Transverse colon (tissue), 4 donors: ENCODE measurements around the gene ELF3. TPM values are rescaled to one million over a fixed set of nuclear protein-coding genes. Genes with fewer than 3 reads are reported as not detected.

Source experiments
- DNase-seq: peaks from one replicate; pipeline ENCODE4 v3.0.0-alpha.2; 2019
- H3K27ac ChIP-seq, 4 donors: fragments of 200-600 bp; sonication (generic); 2 replicates each; pipeline ENCODE4 v1.5.1; 2016 to 2018; ENCODE audit warnings: inconsistent platforms in 4 of 4
- H3K27me3 ChIP-seq: fragments of 200-600 bp; sonication (generic); 2 replicates; pipeline ENCODE4 v1.5.1; 2017; ENCODE audit warnings: inconsistent platforms
- H3K36me3 ChIP-seq, 4 donors: fragments of 200-600 bp; sonication (generic); 2 replicates each; pipeline ENCODE4 v1.5.1; 2017 to 2019; ENCODE audit warnings: inconsistent platforms in 4 of 4
- H3K4me1 ChIP-seq, 4 donors: fragments of 200-600 bp; sonication (generic); 2 replicates each; pipeline ENCODE4 v1.5.1; 2017 to 2020; ENCODE audit warnings: inconsistent platforms in 4 of 4
- H3K4me3 ChIP-seq, 4 donors: fragments of 200-600 bp; sonication (generic); 1 replicate in 1 of 4; 2 replicates in 3 of 4; pipeline versions ENCODE4 v1.5.1 to v1.6.1; 2017 to 2019; ENCODE audit warnings: inconsistent platforms in 4 of 4
- H3K9me3 ChIP-seq, 2 donors: fragments of 200-600 bp; sonication (generic); 2 replicates each; pipeline ENCODE4 v1.5.1; 2017 to 2019; ENCODE audit warnings: inconsistent platforms in 2 of 2
- EP300 ChIP-seq: sonication (generic); formaldehyde crosslinking; IDR thresholded peaks from one replicate; pipeline ENCODE4 v1.6.1; 2017; ENCODE audit warnings: antibody characterized with exemption, low read depth
- POLR2A ChIP-seq: fragments of 450-650 bp; IDR thresholded peaks from one replicate; pipeline ENCODE4 v1.6.1; 2016; ENCODE audit warnings: antibody characterized with exemption, mild to moderate bottlenecking, moderate library complexity
- POLR2AphosphoS5 ChIP-seq, 3 donors: sonication (generic); formaldehyde crosslinking; IDR thresholded peaks; one replicate each; pipeline ENCODE4 v1.6.1; 2016; ENCODE audit warnings: antibody characterized with exemption in 3 of 3
- WGBS, 2 donors: methylation state at CpG; one replicate each; pipeline ENCODE4 v1.1.5; 2018; ENCODE audit warnings: low coverage in 1 of 2; 5-methylcytosine and 5-hydroxymethylcytosine counted together
- in situ Hi-C, 4 donors: fragments of 200-750 bp; cut with MboI; loops; one replicate each; pipeline versions ENCODE4 v1.15.0 to v1.15.1; 2017; ENCODE audit warnings: low sequenced_read_pairs in 3 of 4, low pct_ligation_motif_present in 1 of 4, low pct_unique_long_range_greater_than_20kb in 1 of 4
- intact Hi-C: fragments of 100-400 bp; cut with DNase I; formaldehyde crosslinking; loops from one replicate; pipeline ENCODE4 v1.15.1; 2023; ENCODE audit warnings: low total_unique reads
- total RNA-seq, 4 donors: library from RNA; depleted of rRNA; stranded (reverse); fragments of >200 nt; gene quantifications; one replicate each; pipeline ENCODE4 v1.1.0, GENCODE V29; 2016
- TF ChIP-seq, protein P1 (sequence below), 5 experiments: fragments of 200-600 bp in 3 of 5; fragments of 450-650 bp in 2 of 5; sonication (generic) in 3 of 5; IDR thresholded peaks; 1 replicate in 2 of 5; 2 replicates in 3 of 5; pipeline ENCODE4 v1.5.1; 2016 to 2017; ENCODE audit warnings: antibody characterized with exemption in 5 of 5, inconsistent platforms in 3 of 5, mild to moderate bottlenecking in 2 of 5, moderate library complexity in 1 of 5

The ELF3 gene
- total RNA-seq, 4 donors from 2014 or later, result 581 to 1,486 (median 902) TPM

DNA sequence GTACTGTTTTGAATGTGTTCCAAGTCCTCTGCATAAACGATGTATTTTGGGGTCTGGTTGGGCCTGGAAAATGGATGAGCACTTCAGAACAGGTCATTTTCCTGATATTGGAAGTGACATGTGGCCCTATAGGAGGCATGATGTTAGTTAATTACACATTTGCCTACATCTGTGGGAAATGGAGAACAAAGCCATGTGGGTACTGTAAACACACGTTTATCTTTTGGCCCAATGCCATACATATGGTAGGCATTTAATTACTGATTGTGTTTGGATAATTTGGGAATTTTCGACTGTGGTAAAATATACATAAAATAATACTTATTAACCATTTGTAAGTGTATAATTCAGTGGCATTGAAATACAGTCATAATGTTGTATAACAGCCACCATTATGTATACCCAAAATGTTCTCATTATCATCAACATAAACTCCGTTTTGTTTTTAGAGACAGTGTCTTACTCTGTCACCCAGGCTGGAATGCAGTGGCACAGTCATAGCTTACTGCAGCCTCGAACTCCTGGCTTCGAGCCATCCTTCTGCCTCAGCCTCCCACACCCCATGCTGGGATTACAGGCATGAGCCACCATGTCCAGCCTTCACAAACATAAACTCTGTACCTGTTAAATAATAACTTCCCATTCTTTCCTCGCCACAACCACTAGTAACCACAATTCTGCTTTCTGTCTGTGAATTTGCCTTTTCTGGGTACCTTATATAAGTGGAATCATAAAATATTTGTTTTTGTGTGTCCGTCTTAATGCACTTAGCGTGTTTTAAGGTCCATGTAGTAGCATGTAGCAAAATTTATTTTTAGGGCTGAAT, 39.8 kb upstream of the ELF3 start:
- no peaks in the 10 kb centered on the region for H3K27me3 ChIP-seq
- H3K4me3 ChIP-seq, result no peak overlapping the region
- TF ChIP-seq POLR2AphosphoS5 (IDR thresholded peaks at IDR 0.05) (no peak), EP300 (no peak), POLR2A (no peak)
- TF ChIP-seq, protein P1, sequence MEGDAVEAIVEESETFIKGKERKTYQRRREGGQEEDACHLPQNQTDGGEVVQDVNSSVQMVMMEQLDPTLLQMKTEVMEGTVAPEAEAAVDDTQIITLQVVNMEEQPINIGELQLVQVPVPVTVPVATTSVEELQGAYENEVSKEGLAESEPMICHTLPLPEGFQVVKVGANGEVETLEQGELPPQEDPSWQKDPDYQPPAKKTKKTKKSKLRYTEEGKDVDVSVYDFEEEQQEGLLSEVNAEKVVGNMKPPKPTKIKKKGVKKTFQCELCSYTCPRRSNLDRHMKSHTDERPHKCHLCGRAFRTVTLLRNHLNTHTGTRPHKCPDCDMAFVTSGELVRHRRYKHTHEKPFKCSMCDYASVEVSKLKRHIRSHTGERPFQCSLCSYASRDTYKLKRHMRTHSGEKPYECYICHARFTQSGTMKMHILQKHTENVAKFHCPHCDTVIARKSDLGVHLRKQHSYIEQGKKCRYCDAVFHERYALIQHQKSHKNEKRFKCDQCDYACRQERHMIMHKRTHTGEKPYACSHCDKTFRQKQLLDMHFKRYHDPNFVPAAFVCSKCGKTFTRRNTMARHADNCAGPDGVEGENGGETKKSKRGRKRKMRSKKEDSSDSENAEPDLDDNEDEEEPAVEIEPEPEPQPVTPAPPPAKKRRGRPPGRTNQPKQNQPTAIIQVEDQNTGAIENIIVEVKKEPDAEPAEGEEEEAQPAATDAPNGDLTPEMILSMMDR (IDR thresholded peaks at IDR 0.05), result no peak
- intact Hi-C loops (loop anchor here (5.0 kb wide), 1 partner anchor 78 kb away; no protein-coding TSS in a partner anchor), in situ Hi-C loops (loop anchor here in 2 of 4 donors (5.0 to 10.0 kb wide), 2 partner anchors 76 to 78 kb away; no protein-coding TSS in a partner anchor)
- DNase-seq, result no peak
- H3K4me1 ChIP-seq, result peaks cover 0 to 6% (median 2%) of the 10 kb centered on the region in 4 donors
- H3K9me3 ChIP-seq, result no peaks in the 10 kb centered on the region
- 45 to 59% methylated on average over 7 to 9 of the region's 9 CpGs for WGBS, 2 donors
- no peak overlapping the region for H3K27ac ChIP-seq
- H3K36me3 ChIP-seq, result peaks cover 0 to 43% (median 9%) of the 10 kb centered on the region in 4 donors

DNA sequence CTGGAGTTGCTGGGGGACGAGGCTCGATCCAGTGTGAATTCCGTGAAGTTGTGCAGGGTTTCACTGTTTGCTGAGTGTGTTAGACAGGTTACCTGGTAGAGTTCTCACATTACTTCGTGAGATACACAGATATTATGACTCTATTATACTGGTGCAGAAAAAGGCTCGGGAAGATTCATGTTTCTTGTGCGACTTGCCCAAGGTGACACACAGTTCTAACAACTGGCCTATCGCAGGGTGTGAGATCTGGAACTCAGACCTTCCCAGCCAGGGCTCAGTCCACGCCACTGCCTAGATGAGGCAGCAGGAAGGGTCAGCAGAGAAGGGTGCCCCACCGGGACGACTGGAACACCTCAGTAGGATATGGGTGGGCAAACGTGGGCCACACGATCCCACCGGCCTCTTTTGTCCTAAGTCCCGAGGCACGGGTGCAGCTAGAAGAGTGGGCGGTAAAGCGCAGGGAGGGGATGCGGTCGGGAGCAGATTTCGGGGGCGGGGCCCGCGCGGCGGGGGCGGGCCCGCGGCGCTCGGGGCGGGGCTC, 28.2 kb upstream of the ELF3 start:
- in situ Hi-C loops (no loop called here), intact Hi-C loops (no loop called here)
- TF ChIP-seq POLR2AphosphoS5 (IDR thresholded peaks at IDR 0.05), result no peak
- no peak for TF ChIP-seq EP300
- no peak for TF ChIP-seq POLR2A
- TF ChIP-seq, protein P1 (IDR thresholded peaks at IDR 0.05), result no peak
- Histone ChIP-seq H3K4me1 (peaks cover 8 to 23% (median 17%) of the 10 kb centered on the region in 4 donors), H3K4me3 (peak overlapping the region; percentile 7 to 99 (median 90)), H3K9me3 (no peaks in the 10 kb centered on the region), H3K36me3 (no peaks in the 10 kb centered on the region), H3K27me3 (no peaks in the 10 kb centered on the region), H3K27ac (peak overlapping the region; percentile 98 to 99 (median 99))
- 8% methylated on average over 13 of the region's 31 CpGs; no CpG with 5 or more reads in 1 of the 2 donors for WGBS, 2 donors
- peak; percentile 85 for DNase-seq

DNA sequence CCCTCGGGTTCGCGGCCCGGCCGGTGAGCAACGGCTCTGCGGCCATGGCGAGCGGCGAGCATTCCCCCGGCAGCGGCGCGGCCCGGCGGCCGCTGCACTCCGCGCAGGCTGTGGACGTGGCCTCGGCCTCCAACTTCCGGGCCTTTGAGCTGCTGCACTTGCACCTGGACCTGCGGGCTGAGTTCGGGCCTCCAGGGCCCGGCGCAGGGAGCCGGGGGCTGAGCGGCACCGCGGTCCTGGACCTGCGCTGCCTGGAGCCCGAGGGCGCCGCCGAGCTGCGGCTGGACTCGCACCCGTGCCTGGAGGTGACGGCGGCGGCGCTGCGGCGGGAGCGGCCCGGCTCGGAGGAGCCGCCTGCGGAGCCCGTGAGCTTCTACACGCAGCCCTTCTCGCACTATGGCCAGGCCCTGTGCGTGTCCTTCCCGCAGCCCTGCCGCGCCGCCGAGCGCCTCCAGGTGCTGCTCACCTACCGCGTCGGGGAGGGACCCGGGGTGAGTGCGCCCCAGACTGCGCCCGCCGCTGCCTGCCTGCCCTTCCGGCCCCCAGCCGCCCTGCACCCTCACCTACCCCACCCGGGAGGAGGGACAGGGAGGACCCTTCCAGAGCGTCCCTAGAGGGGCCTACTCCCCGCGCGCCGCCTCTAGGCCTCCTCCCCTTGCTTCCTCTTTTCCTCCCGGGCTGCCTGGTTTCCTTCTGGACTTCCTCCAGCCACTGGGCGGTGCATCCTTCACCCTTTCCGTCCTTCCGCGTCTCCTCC, 27.6 kb upstream of the ELF3 start, which contains the start of gene RNPEP:
TSS of gene RNPEP (plus strand) at position 26 of the 757 bp plus-strand sequence. CDS start at position 45, 19 bp downstream.
- peak within 1 kb of the TSS; percentile 82 to 99 (median 90) for H3K4me3 ChIP-seq
- intact Hi-C loops (no loop called here), in situ Hi-C loops (no loop called here)
- H3K27me3 ChIP-seq, result no peaks in the 10 kb centered on the region
- WGBS, 2 donors, result 1% methylated on average over 57 of the region's 80 CpGs; no CpG with 5 or more reads in 1 of the 2 donors
- TF ChIP-seq POLR2AphosphoS5 (IDR thresholded peaks at IDR 0.05), result peak; percentile 64 to 70 (median 66)
- peak; percentile 77 for TF ChIP-seq POLR2A
- no peak for TF ChIP-seq EP300
- TF ChIP-seq, protein P1 (IDR thresholded peaks at IDR 0.05), result peak; percentile 17 to 63 (median 24)
- peaks cover 8 to 23% (median 17%) of the 10 kb centered on the region in 4 donors for H3K4me1 ChIP-seq
- peak within 1 kb of the TSS; percentile 98 to 99 (median 99) for H3K27ac ChIP-seq
- peak; percentile 83 for DNase-seq
- H3K9me3 ChIP-seq, result no peaks in the 10 kb centered on the region
- no peaks in the 10 kb centered on the region for H3K36me3 ChIP-seq
